BJ (cell line): ENCODE results near the gene CIC. TPM values are rescaled to one million over a fixed set of nuclear protein-coding genes. Genes with fewer than 3 reads are reported as not detected.

Experiments
- CTCF ChIA-PET: fragments of 350-600 bp; formaldehyde crosslinking; extraction: SDS; loops from one replicate; lab custom pipeline; 2021; ENCODE audit warnings: antibody characterized with exemption, inconsistent platforms; lab: Yijun Ruan, JAX
- POLR2A ChIA-PET: fragments of 300-600 bp; sonication (Branson Sonifier 250); formaldehyde crosslinking; extraction: SDS; loops from one replicate; lab custom pipeline; 2021; ENCODE audit warnings: antibody characterized with exemption; lab: Charles Lee
- DNase-seq: peaks from one replicate; pipeline ENCODE4 v3.0.0-alpha.2; 2011; ENCODE audit warnings: low read depth
- H3K27me3 ChIP-seq: 2 replicates; pipeline ENCODE4 v1.6.0; 2011; ENCODE audit warnings: low read length; ENCODE audit not compliant: control insufficient read depth, insufficient read depth
- H3K36me3 ChIP-seq: 2 replicates; pipeline ENCODE4 v1.5.1; 2011; ENCODE audit warnings: low read length; ENCODE audit not compliant: control insufficient read depth, insufficient read depth
- H3K4me3 ChIP-seq: 2 replicates; pipeline ENCODE4 v1.5.1; 2011; ENCODE audit warnings: low read depth, mild to moderate bottlenecking, control low read depth, low read length
- CTCF ChIP-seq: IDR thresholded peaks from 2 replicates; pipeline ENCODE4 v1.5.1; 2011; ENCODE audit warnings: low read depth, mild to moderate bottlenecking, control low read depth, inconsistent platforms, low read length, moderate library complexity; ENCODE audit not compliant: insufficient read depth
- polyA plus RNA-seq: library from polyadenylated mRNA; depleted of rRNA; stranded (reverse); fragments of >200 nt; gene quantifications from 2 replicates; pipeline ENCODE4 v1.2.3, GENCODE V29; 2011; rRNA removed

Gene CIC
- polyA plus RNA-seq, 1 experiment, result 7.0 TPM

- no peak for DNase-seq
- POLR2A ChIA-PET, result interaction anchor here (0.8 kb wide), 1 partner anchor 12 kb away, joined by 3 read pairs; no protein-coding TSS in a partner anchor
These were observed 74.5 kb downstream of the CIC start for GRCh38 chr19:42343344-42344110.

GRCh38 chr19:42344336-42344893 is 75.4 kb downstream of the CIC start:
- DNase-seq, result no peak
- Histone ChIP-seq H3K36me3 (peaks cover 6% of the 10 kb centered on the region), H3K4me3 (no peak overlapping the region), H3K27me3 (no peaks in the 10 kb centered on the region)
- POLR2A ChIA-PET, result no interaction called here
- CTCF ChIA-PET, result interaction anchor here (1.7 kb wide), 1 partner anchor 56 kb away, joined by 3 read pairs; no protein-coding TSS in a partner anchor
- TF ChIP-seq CTCF, result no peak

More at GRCh38 chr19:42343344-42344110, 74.5 kb downstream of the CIC start:
- peak; percentile 26 for TF ChIP-seq CTCF
- no peak overlapping the region for H3K4me3 ChIP-seq
- H3K27me3 ChIP-seq, result no peaks in the 10 kb centered on the region
- CTCF ChIA-PET, result interaction anchor here (1.3 to 1.7 kb wide), 4 partner anchors 11 to 57 kb away, joined by 3 to 5 read pairs (median 4); no protein-coding TSS in a partner anchor
- peaks cover 5% of the 10 kb centered on the region; the same call in 1 of the 2 replicates for H3K36me3 ChIP-seq

Other genes with a start within 250 kb of the CIC start
- 0.06 and 0.10 TPM in 2 replicates for gene GRIK5, start 199.0 kb upstream of the CIC start, polyA plus RNA-seq
- 5.6 and 10.4 TPM in 2 replicates for gene ZNF574, start 193.1 kb upstream of the CIC start, polyA plus RNA-seq
- 1.8 and 2.2 TPM in 2 replicates for gene POU2F2, start 136.8 kb upstream of the CIC start, polyA plus RNA-seq
- gene DEDD2, start 51.6 kb upstream of the CIC start, polyA plus RNA-seq, result 19.1 and 30.4 TPM in 2 replicates
- 4.8 and 5.9 TPM in 2 replicates for gene ZNF526, start 48.9 kb upstream of the CIC start, polyA plus RNA-seq
- gene GSK3A, start 26.6 kb upstream of the CIC start, polyA plus RNA-seq, result 27.7 and 36.1 TPM in 2 replicates
- 47.4 and 51.4 TPM in 2 replicates for gene ERF, start 14.1 kb upstream of the CIC start, polyA plus RNA-seq
- 0.43 and 0.93 TPM in 2 replicates for gene PRR19, start 32.9 kb downstream of the CIC start, polyA plus RNA-seq
- gene PAFAH1B3, start 33.4 kb downstream of the CIC start, polyA plus RNA-seq, result 24.7 and 35.7 TPM in 2 replicates
- 0.07 TPM in 1 of 2 replicates, not detected in the other for gene TMEM145, start 44.1 kb downstream of the CIC start, polyA plus RNA-seq
- 6.8 and 9.6 TPM in 2 replicates for gene MEGF8, start 56.4 kb downstream of the CIC start, polyA plus RNA-seq
- gene CNFN, start 121.0 kb downstream of the CIC start, polyA plus RNA-seq, result 0.38 and 0.78 TPM in 2 replicates
- gene LIPE, start 158.1 kb downstream of the CIC start, polyA plus RNA-seq, result 1.9 and 3.3 TPM in 2 replicates
- not detected in 2 replicates for gene CXCL17, start 173.7 kb downstream of the CIC start, polyA plus RNA-seq